A549 (cell line): ENCODE measurements around the gene KRT15. TPM values are rescaled to one million over a fixed set of nuclear protein-coding genes. Genes with fewer than 3 reads are reported as not detected.

Experiments used
- ATAC-seq, 2 experiments: fragments of 200-7000 bp in 1 of 2; fragments of >200 bp in 1 of 2; cut with Nextera tagmentation in 1 of 2; cut with Tn5 transposase in 1 of 2; 3 replicates each; pipeline versions ENCODE4 v1.8.0 to v1.9.1; 2018 to 2020; ENCODE audit warnings: mild to moderate bottlenecking in 1 of 2, moderate library complexity in 1 of 2
- CTCF ChIA-PET: fragments of 300-600 bp; sonication (Branson Sonifier 250); formaldehyde crosslinking; extraction: SDS; loops from one replicate; lab custom pipeline; 2021; ENCODE audit warnings: antibody characterized with exemption, inconsistent platforms; lab: Yijun Ruan, JAX
- POLR2A ChIA-PET: fragments of 350-600 bp; formaldehyde crosslinking; extraction: SDS; loops from one replicate; lab custom pipeline; 2021; ENCODE audit warnings: antibody characterized with exemption, inconsistent platforms; lab: Yijun Ruan, JAX
- DNase-seq, 2 experiments: peaks; one replicate each; pipeline versions ENCODE4 v3.0.0 to v3.0.0-alpha.2; 2011 to 2016; ENCODE audit warnings: low read depth in 1 of 2, low spot score in 1 of 2
- FAIRE-seq: peaks from 2 replicates; lab custom pipeline; 2011; peaks lifted over from hg19 to GRCh38; lab: Jason Lieb, UNC
- H3K27ac ChIP-seq, 2 experiments: fragments of >200 bp; sonication (Bioruptor Twin); formaldehyde crosslinking; 3 replicates each; pipeline ENCODE4 v1.5.1; 2016 to 2017
- H3K4me1 ChIP-seq: fragments of >200 bp; sonication (Bioruptor Twin); formaldehyde crosslinking; 3 replicates; pipeline ENCODE4 v1.6.1; 2016
- H3K4me2 ChIP-seq: fragments of >200 bp; sonication (Bioruptor Twin); formaldehyde crosslinking; 3 replicates; pipeline ENCODE4 v1.6.1; 2016
- H3K4me3 ChIP-seq: fragments of >200 bp; sonication (Bioruptor Twin); formaldehyde crosslinking; 3 replicates; pipeline ENCODE4 v1.5.1; 2016
- H3K9me3 ChIP-seq: fragments of >200 bp; sonication (Bioruptor Twin); formaldehyde crosslinking; 3 replicates; pipeline ENCODE4 v1.6.1; 2016
- FOSL2 ChIP-seq, 2 experiments: fragments of 450-650 bp in 1 of 2; fragments of >200 bp in 1 of 2; sonication (Bioruptor Twin) in 1 of 2; formaldehyde crosslinking; IDR thresholded peaks; 2 replicates each; pipeline versions ENCODE4 v1.5.0 to v1.6.1; 2016 to 2020; ENCODE audit warnings: mild to moderate bottlenecking in 1 of 2, moderate library complexity in 1 of 2
- GATA3 ChIP-seq: IDR thresholded peaks from 2 replicates; pipeline ENCODE4 v1.6.1; 2012; ENCODE audit warnings: borderline replicate concordance
- HES2 ChIP-seq: fragments of >200 bp; sonication (Bioruptor Twin); formaldehyde crosslinking; IDR thresholded peaks from 2 replicates; pipeline ENCODE4 v1.6.1; 2016
- HOXA7 ChIP-seq: fragments of 250-450 bp; sonication (Bioruptor Pico); IDR thresholded peaks from 2 replicates; pipeline ENCODE4 v1.5.0; 2020; ENCODE audit warnings: mild to moderate bottlenecking, moderate library complexity
- JUNB ChIP-seq: fragments of >200 bp; sonication (Bioruptor Twin); formaldehyde crosslinking; IDR thresholded peaks from 2 replicates; pipeline ENCODE4 v1.6.1; 2016
- KDM1A ChIP-seq: fragments of 200-600 bp; sonication (generic); IDR thresholded peaks from 2 replicates; pipeline ENCODE4 v1.6.1; 2016; ENCODE audit warnings: low read depth, mild to moderate bottlenecking
- NPAS2 ChIP-seq: fragments of 250-450 bp; sonication (Bioruptor Pico); IDR thresholded peaks from 2 replicates; pipeline ENCODE4 v1.8.0; 2022; ENCODE audit warnings: mild to moderate bottlenecking, moderate library complexity, borderline replicate concordance
- PHF8 ChIP-seq: fragments of 200-600 bp; sonication (generic); IDR thresholded peaks from 2 replicates; pipeline ENCODE4 v1.6.1; 2016; ENCODE audit warnings: low read depth, mild to moderate bottlenecking, antibody characterized with exemption, moderate library complexity, borderline replicate concordance
- POLR2AphosphoS2 ChIP-seq: conservative IDR thresholded peaks from 2 replicates; pipeline ENCODE4 v1.6.1; 2012; ENCODE audit warnings: low read length, improper control_type of control experiment, inconsistent platforms
- RFX5 ChIP-seq: fragments of 450-650 bp; IDR thresholded peaks from 2 replicates; pipeline ENCODE4 v1.7.1; 2014; ENCODE audit warnings: antibody characterized with exemption, mild to moderate bottlenecking, moderate library complexity
- ZFP36 ChIP-seq: fragments of 450-650 bp; IDR thresholded peaks from 2 replicates; pipeline ENCODE4 v1.6.1; 2014; ENCODE audit warnings: borderline replicate concordance; ENCODE audit not compliant: partially characterized antibody
- WGBS: methylation state at CpG from one replicate; pipeline ENCODE4 v1.1.6; 2017; ENCODE audit errors: missing lambda C conversion rate; 5-methylcytosine and 5-hydroxymethylcytosine counted together
- polyA plus RNA-seq, 4 experiments: library from polyadenylated mRNA; depleted of rRNA in 3 of 4; stranded (reverse); fragments of >200 nt; fragmentation: RNase III in 1 of 4; extraction: RNeasy Plus Mini Kit Qiagen cat#74134 plus additional on column Dnase treatment in 1 of 4; gene quantifications; 2 replicates in 3 of 4; 3 replicates in 1 of 4; pipeline ENCODE4 v1.2.3, GENCODE V29; 2011 to 2017
- TF ChIP-seq, protein P1 (sequence below): fragments of 450-650 bp; IDR thresholded peaks from 2 replicates; pipeline ENCODE4 v1.6.1; 2014; ENCODE audit warnings: antibody characterized with exemption
- TF ChIP-seq, protein P2 (sequence below): fragments of 200-600 bp; sonication (generic); IDR thresholded peaks from 2 replicates; pipeline ENCODE4 v1.6.1; 2016; ENCODE audit warnings: antibody characterized with exemption, mild to moderate bottlenecking, moderate library complexity
- TF ChIP-seq, protein P3 (sequence below): fragments of 250-450 bp; sonication (Bioruptor Pico); IDR thresholded peaks from 2 replicates; pipeline ENCODE4 v1.5.0; 2020; ENCODE audit warnings: low read depth, mild to moderate bottlenecking, moderate library complexity
- TF ChIP-seq, protein P4 (sequence below): fragments of 250-450 bp; sonication (Bioruptor Pico); IDR thresholded peaks from 2 replicates; pipeline ENCODE4 v1.5.0; 2021; ENCODE audit warnings: mild to moderate bottlenecking, moderate library complexity, borderline replicate concordance

The KRT15 gene
- polyA plus RNA-seq, 2 of the 4 experiments (the other 2 are of a cell fraction) = 0.62 to 2.1 TPM

DNA sequence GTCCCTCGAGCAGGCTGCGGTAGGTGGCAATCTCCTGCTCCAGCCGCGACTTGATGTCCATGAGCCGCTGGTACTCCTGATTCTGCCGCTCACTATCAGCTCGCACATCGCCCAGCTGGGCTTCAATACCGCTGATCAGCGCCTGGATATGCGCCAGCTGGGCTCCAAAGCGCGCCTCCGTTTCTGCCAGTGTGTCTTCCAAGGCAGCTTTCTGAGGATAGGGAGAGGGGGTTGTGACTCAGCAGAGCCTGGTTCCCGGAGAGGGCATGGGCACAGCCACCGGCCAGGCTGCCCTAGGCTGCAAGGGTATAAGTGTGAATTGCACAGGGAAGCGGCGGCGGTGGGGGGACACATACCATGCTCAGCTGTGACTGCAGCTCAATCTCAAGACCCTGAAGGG, 5.1 kb upstream of the KRT15 start:
- no peak overlapping the region for H3K4me2 ChIP-seq
- WGBS = 84% methylated on average over 19 of the region's 19 CpGs
- no peak overlapping the region for H3K4me3 ChIP-seq
- peak overlapping the region in 1 of 2 experiments; percentile 48; a peak in 3 of 6 replicates for H3K27ac ChIP-seq
- DNase-seq (no peak), ATAC-seq (no peak), FAIRE-seq (no peak)
- ChIA-PET POLR2A (no interaction called here), CTCF (interaction anchor here (0.7 to 3.6 kb wide), 5 partner anchors 25 to 142 kb away, joined by 4 to 25 read pairs (median 7); no protein-coding TSS in a partner anchor)
- no peaks in the 10 kb centered on the region for H3K9me3 ChIP-seq
- TF ChIP-seq, protein P1, sequence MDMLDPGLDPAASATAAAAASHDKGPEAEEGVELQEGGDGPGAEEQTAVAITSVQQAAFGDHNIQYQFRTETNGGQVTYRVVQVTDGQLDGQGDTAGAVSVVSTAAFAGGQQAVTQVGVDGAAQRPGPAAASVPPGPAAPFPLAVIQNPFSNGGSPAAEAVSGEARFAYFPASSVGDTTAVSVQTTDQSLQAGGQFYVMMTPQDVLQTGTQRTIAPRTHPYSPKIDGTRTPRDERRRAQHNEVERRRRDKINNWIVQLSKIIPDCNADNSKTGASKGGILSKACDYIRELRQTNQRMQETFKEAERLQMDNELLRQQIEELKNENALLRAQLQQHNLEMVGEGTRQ = no peak
- TF ChIP-seq RFX5 (no peak), ZFP36 (no peak), POLR2AphosphoS2 (no peak)
- H3K4me1 ChIP-seq = peaks cover 35% of the 10 kb centered on the region

DNA sequence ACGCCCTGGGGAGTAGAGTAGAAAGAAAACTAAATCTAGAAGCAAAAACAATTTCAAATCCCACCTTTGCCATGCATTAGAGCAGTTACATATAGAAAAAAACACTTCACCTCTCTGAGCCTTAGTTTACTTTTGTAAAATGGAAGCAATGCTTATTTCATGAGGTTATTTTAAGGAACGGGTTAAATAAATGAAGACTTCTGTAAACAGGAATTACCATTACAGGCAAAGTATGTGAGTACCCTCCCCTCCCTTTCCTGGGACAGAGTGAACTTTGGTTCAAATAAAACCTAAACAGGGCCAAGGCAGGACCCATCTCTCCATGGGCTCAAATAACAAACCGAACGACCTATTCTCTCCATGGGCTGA, 4.5 kb upstream of the KRT15 start:
- WGBS = 92% methylated on average over 4 of the region's 4 CpGs
- no peak overlapping the region for H3K4me3 ChIP-seq
- H3K27ac ChIP-seq = peak overlapping the region in 1 of 2 experiments; percentile 48; a peak in 1 of 6 replicates
- ATAC-seq (no peak), FAIRE-seq (no peak), DNase-seq (no peak)
- H3K4me2 ChIP-seq = no peak overlapping the region
- TF ChIP-seq, protein P2, sequence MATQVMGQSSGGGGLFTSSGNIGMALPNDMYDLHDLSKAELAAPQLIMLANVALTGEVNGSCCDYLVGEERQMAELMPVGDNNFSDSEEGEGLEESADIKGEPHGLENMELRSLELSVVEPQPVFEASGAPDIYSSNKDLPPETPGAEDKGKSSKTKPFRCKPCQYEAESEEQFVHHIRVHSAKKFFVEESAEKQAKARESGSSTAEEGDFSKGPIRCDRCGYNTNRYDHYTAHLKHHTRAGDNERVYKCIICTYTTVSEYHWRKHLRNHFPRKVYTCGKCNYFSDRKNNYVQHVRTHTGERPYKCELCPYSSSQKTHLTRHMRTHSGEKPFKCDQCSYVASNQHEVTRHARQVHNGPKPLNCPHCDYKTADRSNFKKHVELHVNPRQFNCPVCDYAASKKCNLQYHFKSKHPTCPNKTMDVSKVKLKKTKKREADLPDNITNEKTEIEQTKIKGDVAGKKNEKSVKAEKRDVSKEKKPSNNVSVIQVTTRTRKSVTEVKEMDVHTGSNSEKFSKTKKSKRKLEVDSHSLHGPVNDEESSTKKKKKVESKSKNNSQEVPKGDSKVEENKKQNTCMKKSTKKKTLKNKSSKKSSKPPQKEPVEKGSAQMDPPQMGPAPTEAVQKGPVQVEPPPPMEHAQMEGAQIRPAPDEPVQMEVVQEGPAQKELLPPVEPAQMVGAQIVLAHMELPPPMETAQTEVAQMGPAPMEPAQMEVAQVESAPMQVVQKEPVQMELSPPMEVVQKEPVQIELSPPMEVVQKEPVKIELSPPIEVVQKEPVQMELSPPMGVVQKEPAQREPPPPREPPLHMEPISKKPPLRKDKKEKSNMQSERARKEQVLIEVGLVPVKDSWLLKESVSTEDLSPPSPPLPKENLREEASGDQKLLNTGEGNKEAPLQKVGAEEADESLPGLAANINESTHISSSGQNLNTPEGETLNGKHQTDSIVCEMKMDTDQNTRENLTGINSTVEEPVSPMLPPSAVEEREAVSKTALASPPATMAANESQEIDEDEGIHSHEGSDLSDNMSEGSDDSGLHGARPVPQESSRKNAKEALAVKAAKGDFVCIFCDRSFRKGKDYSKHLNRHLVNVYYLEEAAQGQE = no peak
- TF ChIP-seq KDM1A = no peak
- TF ChIP-seq HES2 = no peak
- no peak for TF ChIP-seq GATA3
- TF ChIP-seq, protein P3, sequence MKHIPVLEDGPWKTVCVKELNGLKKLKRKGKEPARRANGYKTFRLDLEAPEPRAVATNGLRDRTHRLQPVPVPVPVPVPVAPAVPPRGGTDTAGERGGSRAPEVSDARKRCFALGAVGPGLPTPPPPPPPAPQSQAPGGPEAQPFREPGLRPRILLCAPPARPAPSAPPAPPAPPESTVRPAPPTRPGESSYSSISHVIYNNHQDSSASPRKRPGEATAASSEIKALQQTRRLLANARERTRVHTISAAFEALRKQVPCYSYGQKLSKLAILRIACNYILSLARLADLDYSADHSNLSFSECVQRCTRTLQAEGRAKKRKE = no peak
- no peak for TF ChIP-seq NPAS2
- no peak for TF ChIP-seq HOXA7 (CRISPR knock-in tag)
- POLR2A ChIA-PET = no interaction called here
- CTCF ChIA-PET = interaction anchor here (0.7 to 3.6 kb wide), 3 partner anchors 25 to 140 kb away, joined by 4 to 35 read pairs (median 11); no protein-coding TSS in a partner anchor
- no peaks in the 10 kb centered on the region for H3K9me3 ChIP-seq
- peaks cover 30% of the 10 kb centered on the region for H3K4me1 ChIP-seq

DNA sequence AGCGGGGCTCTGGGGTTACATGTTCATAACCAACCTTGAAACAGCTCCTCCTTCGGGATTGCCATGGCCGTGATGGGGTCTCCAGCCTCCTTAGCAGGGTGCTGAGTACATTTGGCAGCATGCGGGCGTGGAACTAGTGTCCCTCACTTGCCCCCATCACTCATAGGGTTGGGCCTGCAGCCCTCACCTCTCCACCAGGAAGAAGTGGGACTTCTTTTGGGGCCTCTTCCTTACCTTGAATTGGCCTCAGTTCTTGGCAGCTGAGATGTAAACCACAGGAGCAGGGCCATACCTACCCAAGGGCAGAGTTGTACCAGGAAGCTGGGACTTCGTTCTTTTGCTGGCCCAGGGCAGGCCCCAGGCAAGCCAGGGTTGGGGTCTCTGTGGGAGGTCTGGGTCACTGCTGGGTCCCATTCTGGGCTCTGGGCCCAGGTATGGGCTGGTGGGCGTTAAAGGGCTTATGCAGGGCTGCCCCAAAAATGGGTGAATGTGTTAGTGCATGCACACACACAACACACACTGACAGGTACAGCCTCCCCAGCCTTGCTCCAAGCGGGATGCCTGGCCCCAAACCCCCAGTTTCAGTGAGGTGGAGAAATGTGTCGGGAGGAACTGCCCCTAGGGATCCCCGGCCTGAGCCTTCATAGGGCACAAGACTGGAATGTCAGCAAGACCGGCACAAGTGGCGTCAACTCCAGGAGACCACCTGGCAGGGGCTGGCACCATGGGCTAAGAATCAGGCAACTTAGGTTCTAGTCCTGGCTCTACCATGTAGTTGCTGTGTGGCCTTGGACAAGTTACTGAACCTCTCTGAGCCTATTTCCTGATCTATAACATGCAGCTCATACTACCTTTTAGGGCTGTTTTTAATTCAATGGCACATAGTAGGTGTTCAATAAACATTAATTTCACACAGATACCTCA, 3.9 kb upstream of the KRT15 start:
- WGBS = 85% methylated on average over 12 of the region's 12 CpGs
- DNase-seq (no peak), ATAC-seq (peak in 1 of 2 experiments; percentile 6; a peak in 1 of 6 replicates), FAIRE-seq (no peak)
- Histone ChIP-seq H3K4me3 (no peak overlapping the region), H3K4me1 (peaks cover 29% of the 10 kb centered on the region), H3K4me2 (peak overlapping the region; percentile 61), H3K9me3 (no peaks in the 10 kb centered on the region), H3K27ac (peak overlapping the region; percentile 60 to 82; a peak in 5 of 6 replicates)
- CTCF ChIA-PET = interaction anchor here (0.6 to 3.6 kb wide), 6 partner anchors 18 to 818 kb away, joined by 3 to 35 read pairs (median 4); no protein-coding TSS in a partner anchor
- TF ChIP-seq KDM1A (0 out of 2 replicates have a peak, but pooled peaks have one; percentile 33), ZFP36 (peak; percentile 77), PHF8 (no peak), FOSL2 (IDR thresholded peaks at IDR 0.05) (no peak), FOSL2 (CRISPR knock-in tag; IDR thresholded peaks at IDR 0.05) (no peak), JUNB (no peak)
- TF ChIP-seq, protein P4, sequence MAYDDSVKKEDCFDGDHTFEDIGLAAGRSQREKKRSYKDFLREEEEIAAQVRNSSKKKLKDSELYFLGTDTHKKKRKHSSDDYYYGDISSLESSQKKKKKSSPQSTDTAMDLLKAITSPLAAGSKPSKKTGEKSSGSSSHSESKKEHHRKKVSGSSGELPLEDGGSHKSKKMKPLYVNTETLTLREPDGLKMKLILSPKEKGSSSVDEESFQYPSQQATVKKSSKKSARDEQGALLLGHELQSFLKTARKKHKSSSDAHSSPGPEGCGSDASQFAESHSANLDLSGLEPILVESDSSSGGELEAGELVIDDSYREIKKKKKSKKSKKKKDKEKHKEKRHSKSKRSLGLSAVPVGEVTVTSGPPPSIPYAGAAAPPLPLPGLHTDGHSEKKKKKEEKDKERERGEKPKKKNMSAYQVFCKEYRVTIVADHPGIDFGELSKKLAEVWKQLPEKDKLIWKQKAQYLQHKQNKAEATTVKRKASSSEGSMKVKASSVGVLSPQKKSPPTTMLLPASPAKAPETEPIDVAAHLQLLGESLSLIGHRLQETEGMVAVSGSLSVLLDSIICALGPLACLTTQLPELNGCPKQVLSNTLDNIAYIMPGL (CRISPR knock-in tag) = no peak
- POLR2A ChIA-PET = interaction anchor here (0.7 to 1.6 kb wide), 3 partner anchors 26 to 772 kb away, joined by 3 to 4 read pairs (median 4); partner anchors contain the start of gene EIF1
